GM23338 (cell line): ENCODE results near the gene SLC25A39. TPM values are rescaled to one million over a fixed set of nuclear protein-coding genes. Genes with fewer than 3 reads are reported as not detected.
A peak's percentile ranks its signal among the peaks of the same experiment; 100 is the strongest.

Experiments used
- ATAC-seq: fragments of 200-7000 bp; cut with Tn5 transposase; 3 replicates; pipeline ENCODE4 v1.9.1; 2020
- DNase-seq: peaks from one replicate; pipeline ENCODE4 v3.0.0-alpha.2; 2015; ENCODE audit warnings: low spot score
- H2AFZ ChIP-seq: fragments of 200-600 bp; sonication (generic); 2 replicates; pipeline ENCODE4 v1.8.0; 2016; ENCODE audit warnings: antibody characterized with exemption, mild to moderate bottlenecking, moderate library complexity
- H3F3A ChIP-seq: fragments of 200-600 bp; sonication (generic); replicated peaks from 2 replicates; pipeline ENCODE4 v1.8.0; 2017; ENCODE audit warnings: antibody characterized with exemption, mixed run types, low read depth
- H3K27ac ChIP-seq: fragments of 200-600 bp; sonication (generic); 2 replicates; pipeline ENCODE4 v1.6.1; 2016; ENCODE audit warnings: low read depth
- H3K27me3 ChIP-seq: fragments of 200-600 bp; sonication (generic); 2 replicates; pipeline ENCODE4 v1.8.0; 2016; ENCODE audit warnings: mild to moderate bottlenecking, mixed run types, moderate library complexity; ENCODE audit not compliant: insufficient read depth
- H3K36me3 ChIP-seq: fragments of 200-600 bp; sonication (generic); 2 replicates; pipeline ENCODE4 v1.8.0; 2016; ENCODE audit warnings: mild to moderate bottlenecking; ENCODE audit not compliant: insufficient read depth
- H3K4me1 ChIP-seq: fragments of 200-600 bp; sonication (generic); 2 replicates; pipeline ENCODE4 v1.8.0; 2016; ENCODE audit warnings: mild to moderate bottlenecking, moderate library complexity; ENCODE audit not compliant: insufficient read depth
- H3K4me2 ChIP-seq: fragments of 200-600 bp; sonication (generic); 2 replicates; pipeline ENCODE4 v1.7.1; 2017; ENCODE audit warnings: mixed run types
- H3K4me3 ChIP-seq: fragments of 200-600 bp; sonication (generic); 2 replicates; pipeline ENCODE4 v1.6.1; 2016; ENCODE audit warnings: mixed run types
- H3K79me2 ChIP-seq: fragments of 200-600 bp; sonication (generic); replicated peaks from 2 replicates; pipeline ENCODE4 v1.8.0; 2017; ENCODE audit warnings: mild to moderate bottlenecking; ENCODE audit not compliant: insufficient read depth
- H3K9me2 ChIP-seq: fragments of 200-600 bp; sonication (generic); 2 replicates; pipeline ENCODE4 v1.8.0; 2017; ENCODE audit not compliant: insufficient read depth
- H4K20me1 ChIP-seq: fragments of 200-600 bp; sonication (generic); replicated peaks from 2 replicates; pipeline ENCODE4 v1.8.0; 2017; ENCODE audit warnings: mild to moderate bottlenecking; ENCODE audit not compliant: insufficient read depth
- H3K27ac Mint-ChIP-seq: 2 replicates; pipeline ENCODE4 v1.8.0; 2020; ENCODE audit warnings: inconsistent platforms, mild to moderate bottlenecking, moderate library complexity, mixed read lengths
- H3K27me3 Mint-ChIP-seq: 3 replicates; pipeline ENCODE4 v1.8.0; 2022; ENCODE audit warnings: low read depth, mild to moderate bottlenecking, moderate library complexity, mixed read lengths, inconsistent platforms; ENCODE audit not compliant: insufficient read depth, poor library complexity
- H3K36me3 Mint-ChIP-seq: 3 replicates; pipeline ENCODE4 v1.8.0; 2021; ENCODE audit warnings: low read depth, mild to moderate bottlenecking, inconsistent platforms, moderate library complexity, mixed read lengths
- H3K4me1 Mint-ChIP-seq: 3 replicates; pipeline ENCODE4 v1.8.0; 2020; ENCODE audit warnings: mild to moderate bottlenecking, inconsistent platforms, mixed read lengths
- H3K4me3 Mint-ChIP-seq: 3 replicates; pipeline ENCODE4 v1.8.0; 2021; ENCODE audit warnings: moderate library complexity, mild to moderate bottlenecking, inconsistent platforms, mixed read lengths
- H3K9me3 Mint-ChIP-seq: 3 replicates; pipeline ENCODE4 v1.8.0; 2020; ENCODE audit warnings: moderate library complexity, mild to moderate bottlenecking, inconsistent platforms, mixed read lengths
- CREB1 ChIP-seq: fragments of 250-450 bp; sonication (Bioruptor Pico); IDR thresholded peaks from 2 replicates; pipeline ENCODE4 v1.5.0; 2020; ENCODE audit warnings: low read depth, mild to moderate bottlenecking, moderate library complexity
- EZH2 ChIP-seq: fragments of 200-600 bp; sonication (generic); IDR thresholded peaks from one replicate; pipeline ENCODE4 v1.8.0; 2017; ENCODE audit warnings: antibody characterized with exemption, mild to moderate bottlenecking, low read depth; ENCODE audit not compliant: unreplicated experiment
- EZH2phosphoT487 ChIP-seq: fragments of 200-600 bp; sonication (generic); IDR thresholded peaks from one replicate; pipeline ENCODE4 v1.8.1; 2018; ENCODE audit warnings: antibody characterized with exemption; ENCODE audit not compliant: unreplicated experiment
- JUNB ChIP-seq: IDR thresholded peaks from one replicate; pipeline ENCODE4 v1.6.1; 2016; ENCODE audit warnings: antibody characterized with exemption; ENCODE audit not compliant: unreplicated experiment
- NANOG ChIP-seq: IDR thresholded peaks from 2 replicates; pipeline ENCODE4 v1.6.1; 2016; ENCODE audit warnings: antibody characterized with exemption, borderline replicate concordance
- POLR2AphosphoS5 ChIP-seq: IDR thresholded peaks from 2 replicates; pipeline ENCODE4 v1.6.1; 2016; ENCODE audit warnings: antibody characterized with exemption, low read depth
- REST ChIP-seq: IDR thresholded peaks from one replicate; pipeline ENCODE4 v1.6.1; 2018; ENCODE audit warnings: antibody characterized with exemption; ENCODE audit not compliant: unreplicated experiment
- ZNF114 ChIP-seq: fragments of 250-450 bp; sonication (Bioruptor Pico); IDR thresholded peaks from 2 replicates; pipeline ENCODE4 v1.5.0; 2020; ENCODE audit warnings: mild to moderate bottlenecking, moderate library complexity
- ZNF331 ChIP-seq: fragments of 250-450 bp; sonication (Bioruptor Pico); IDR thresholded peaks from 2 replicates; pipeline ENCODE4 v1.5.0; 2020; ENCODE audit warnings: low read depth, mild to moderate bottlenecking, moderate library complexity
- ZNF462 ChIP-seq: fragments of 250-450 bp; sonication (Bioruptor Pico); IDR thresholded peaks from 2 replicates; pipeline ENCODE4 v1.5.0; 2020; ENCODE audit warnings: mild to moderate bottlenecking, moderate library complexity
- polyA plus RNA-seq: library from polyadenylated mRNA; unstranded; fragments of >200 nt; fragmentation: Nextera tagmentation; extraction: Ambion mirVana; gene quantifications from 2 replicates; pipeline ENCODE4 v1.2.1, GENCODE V29; 2016
- total RNA-seq: library from RNA; depleted of rRNA; stranded (reverse); fragments of >200 nt; shearing (Covaris generic); gene quantifications from 2 replicates; pipeline ENCODE4 v1.2.3, GENCODE V29; 2014

Gene SLC25A39
- total and polyA plus RNA-seq, 2 experiments from 2014 or later = 184 to 202 TPM

GRCh38 chr17:44355642-44356099 lies 31.0 kb upstream of the SLC25A39 start:
- 0 out of 2 replicates have a peak overlapping the region, but pooled peaks have one; percentile 79 for H3K4me2 ChIP-seq
- Mint-ChIP-seq H3K27ac (no peak overlapping the region), H3K27me3 (peaks cover 22% of the 10 kb centered on the region), H3K36me3 (peaks cover 12% of the 10 kb centered on the region), H3K4me1 (peaks cover 23% of the 10 kb centered on the region), H3K9me3 (peaks cover 2% of the 10 kb centered on the region; the same call in 1 of the 3 replicates), H3K4me3 (no peak overlapping the region; the same call in 2 of the 3 replicates)
- no peak for ATAC-seq
- TF ChIP-seq ZNF114 (CRISPR knock-in tag) = no peak
- TF ChIP-seq JUNB = no peak
- TF ChIP-seq POLR2AphosphoS5 = no peak
- TF ChIP-seq EZH2phosphoT487 = no peak
- H3F3A ChIP-seq = peaks cover 10% of the 10 kb centered on the region; the same call in 1 of the 2 replicates
- peaks cover 11% of the 10 kb centered on the region for H4K20me1 ChIP-seq
- no peaks in the 10 kb centered on the region for H3K9me2 ChIP-seq
- no peaks in the 10 kb centered on the region for H3K36me3 ChIP-seq
- no peak overlapping the region for H2AFZ ChIP-seq
- no peak overlapping the region for H3K4me3 ChIP-seq
- peaks cover 8% of the 10 kb centered on the region; the same call in 1 of the 2 replicates for H3K27me3 ChIP-seq
- peaks cover 9% of the 10 kb centered on the region; the same call in 1 of the 2 replicates for H3K4me1 ChIP-seq
- DNase-seq = no peak
- no peaks in the 10 kb centered on the region for H3K79me2 ChIP-seq
- H3K27ac ChIP-seq = no peak overlapping the region

- Histone ChIP-seq H3K9me2 (no peaks in the 10 kb centered on the region), H2AFZ (peak overlapping the region; percentile 14; the same call in 1 of the 2 replicates), H3K4me2 (peak overlapping the region; percentile 79), H4K20me1 (peaks cover 3% of the 10 kb centered on the region; the same call in 1 of the 2 replicates), H3K4me3 (peak overlapping the region; percentile 60), H3K27ac (no peak overlapping the region), H3K79me2 (no peaks in the 10 kb centered on the region), H3K27me3 (peaks cover 8% of the 10 kb centered on the region; the same call in 1 of the 2 replicates), H3K36me3 (no peaks in the 10 kb centered on the region), H3F3A (peaks cover 10% of the 10 kb centered on the region; the same call in 1 of the 2 replicates), H3K4me1 (peaks cover 4% of the 10 kb centered on the region; the same call in 1 of the 2 replicates)
- peaks cover 15% of the 10 kb centered on the region for H3K4me1 Mint-ChIP-seq
- H3K27me3 Mint-ChIP-seq = peaks cover 23% of the 10 kb centered on the region
- H3K4me3 Mint-ChIP-seq = peak overlapping the region; percentile 67
- H3K27ac Mint-ChIP-seq = no peak overlapping the region
- peaks cover 2% of the 10 kb centered on the region; the same call in 1 of the 3 replicates for H3K9me3 Mint-ChIP-seq
- ATAC-seq (peak; percentile 72), DNase-seq (peak; percentile 89)
- peaks cover 12% of the 10 kb centered on the region for H3K36me3 Mint-ChIP-seq
- TF ChIP-seq EZH2 (no peak), POLR2AphosphoS5 (peak; percentile 0; the same call in 1 of the 2 replicates), REST (no peak), CREB1 (CRISPR knock-in tag) (no peak), NANOG (no peak), ZNF462 (CRISPR knock-in tag) (no peak), ZNF114 (CRISPR knock-in tag) (no peak), ZNF331 (CRISPR knock-in tag) (no peak)
Observed at GRCh38 chr17:44354582-44355561, 30.2 kb upstream of the SLC25A39 start.
